GM19023 (cell line): Measurements from ENCODE around the gene TMEM184B.

Source experiments
- ATAC-seq: cut with Tn5 transposase; IDR thresholded peaks from one replicate; pipeline ENCODE4 v1.9.1; 2021; ENCODE audit warnings: mild to moderate bottlenecking, moderate library complexity; ENCODE audit not compliant: unreplicated experiment

Gene TMEM184B

GRCh38 chr22:38272373-38273134 is at the start of gene TMEM184B:
TMEM184B (minus strand) TSS chr22:38273010; CDS start chr22:38247961, 25,049 bp downstream.
- peak; percentile 88 for ATAC-seq

- no peak for ATAC-seq
Observed at GRCh38 chr22:38320605-38321402, 48.0 kb upstream of the TMEM184B start.

- ATAC-seq = no peak
Observed at GRCh38 chr22:38318792-38319773, 46.3 kb upstream of the TMEM184B start.

GRCh38 chr22:38317995-38318715 is 45.3 kb upstream of the TMEM184B start:
- ATAC-seq = no peak

GRCh38 chr22:38317122-38317994 is 44.5 kb upstream of the TMEM184B start, which contains the start of gene CSNK1E:
CSNK1E (minus strand) TSS chr22:38317433; CDS start chr22:38314157, 3,276 bp downstream.
- peak; percentile 44 for ATAC-seq

- peak; percentile 16 for ATAC-seq
Observed at GRCh38 chr22:38316364-38317121, 43.7 kb upstream of the TMEM184B start.

- no peak for ATAC-seq
Observed at GRCh38 chr22:38315823-38316363, 43.1 kb upstream of the TMEM184B start.

GRCh38 chr22:38314933-38315822 is 42.4 kb upstream of the TMEM184B start:
- ATAC-seq = no peak

- ATAC-seq = no peak
Observed at GRCh38 chr22:38314051-38314932, 41.5 kb upstream of the TMEM184B start.

GRCh38 chr22:38313384-38313955 is 40.7 kb upstream of the TMEM184B start:
- no peak for ATAC-seq

GRCh38 chr22:38312261-38312800 is 39.5 kb upstream of the TMEM184B start:
- ATAC-seq = no peak

GRCh38 chr22:38311323-38311620 is 38.5 kb upstream of the TMEM184B start:
- no peak for ATAC-seq

GRCh38 chr22:38310518-38311322 is 37.9 kb upstream of the TMEM184B start:
- ATAC-seq = no peak

GRCh38 chr22:38309614-38310517 is 37.1 kb upstream of the TMEM184B start:
- ATAC-seq = no peak
